HG03521 (cell line): ENCODE results near the gene STK10.

ENCODE experiments used
- ATAC-seq: cut with Tn5 transposase; IDR thresholded peaks from one replicate; pipeline ENCODE4 v1.9.1; 2021; ENCODE audit warnings: mild to moderate bottlenecking, moderate library complexity; ENCODE audit not compliant: unreplicated experiment

The STK10 gene

DNA sequence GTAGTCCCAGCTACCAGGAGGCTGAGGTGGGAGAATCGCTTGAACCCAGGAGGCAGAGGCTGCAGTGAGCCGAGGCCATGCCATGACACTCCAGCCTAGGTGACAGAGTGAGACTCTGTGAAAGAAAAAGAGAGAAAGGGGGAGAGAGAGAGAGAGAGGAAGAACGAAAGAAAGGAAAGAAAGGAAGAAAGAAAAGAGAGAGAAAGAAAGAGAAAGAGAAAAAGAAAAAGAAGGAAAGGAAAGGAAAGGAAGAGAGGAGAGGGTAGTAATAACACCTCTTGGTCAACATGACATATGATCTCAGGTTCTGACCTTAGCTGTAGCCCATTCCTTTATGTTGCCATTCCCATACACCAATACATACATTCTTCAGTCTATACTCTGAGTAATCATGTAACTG is 195.7 kb downstream of the STK10 start:
- ATAC-seq, result no peak
